ENCODE measurements around the gene STRAP. TPM values are rescaled to one million over a fixed set of nuclear protein-coding genes. Genes with fewer than 3 reads are reported as not detected.

The STRAP gene
- total RNA-seq: 64.5 and 78.3 TPM in 2 replicates

GRCh38 chr12:15882118-15882971 is at the start of gene STRAP:
TSS of gene STRAP (plus strand) at chr12:15882387. CDS start at chr12:15882708, 321 bp downstream.

DNA sequence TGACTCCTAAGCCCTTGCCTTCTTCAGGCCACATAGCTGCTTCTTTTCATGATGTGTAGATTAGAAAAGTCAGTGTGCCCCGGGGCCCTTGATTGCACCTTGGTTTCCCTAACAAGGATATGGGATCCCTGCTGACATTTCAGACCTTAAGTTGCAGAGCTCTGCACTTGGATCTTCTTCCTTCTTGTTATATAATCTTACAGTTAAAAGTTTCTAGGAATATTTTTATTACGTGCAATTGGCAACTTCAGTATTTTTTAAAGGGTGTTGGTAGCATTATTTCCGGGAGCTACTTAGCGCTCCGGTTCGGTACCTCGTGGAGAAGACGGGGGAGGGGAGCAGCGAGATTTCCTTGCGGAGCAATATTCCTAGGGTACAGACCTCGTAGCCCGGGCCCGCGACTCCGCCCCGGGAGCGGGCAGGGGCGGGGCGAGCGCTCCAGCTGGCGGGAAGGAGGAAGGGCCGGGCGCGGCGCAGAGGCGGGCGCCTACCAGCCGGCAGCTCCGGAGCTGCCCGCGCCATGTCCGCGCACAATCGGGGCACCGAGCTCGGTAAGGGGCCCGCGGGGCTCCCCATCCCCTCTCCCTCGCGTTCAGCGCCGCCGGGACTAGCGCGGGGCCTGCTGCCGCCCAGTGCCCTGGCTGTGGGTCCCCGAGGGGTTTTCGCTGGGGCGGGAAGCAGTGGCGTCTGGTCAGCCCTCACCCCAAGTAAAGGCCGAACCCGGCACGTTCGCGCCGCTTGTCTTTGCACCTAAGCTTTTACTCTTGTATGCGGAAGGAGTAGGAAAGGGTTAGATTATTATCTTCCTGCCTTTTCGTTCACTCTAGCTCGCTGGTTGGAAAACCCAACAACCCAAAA is 28.9 kb downstream of the STRAP start, which contains the start of gene DERA:
Gene DERA (plus strand): TSS at position 469 of the 858 bp plus-strand sequence. CDS start 52 bp downstream, at position 521.

Other genes starting within 250 kb of the STRAP start
- gene EPS8, start 93.0 kb upstream of the STRAP start, total RNA-seq: 204 and 244 TPM in 2 replicates
- 29.7 and 37.9 TPM in 2 replicates for gene DERA, start 28.9 kb downstream of the STRAP start, total RNA-seq

All from aortic smooth muscle cell (primary cell).